ENCODE data around the gene KCTD5.

- TF ChIP-seq CTCF (IDR thresholded peaks at IDR 0.05; ENCODE audit: insufficient read depth, low read length, poor library complexity, severe bottlenecking) = no peak
- TF ChIP-seq EZH2phosphoT487 (conservative IDR thresholded peaks at IDR 0.05; ENCODE audit: low read length) = no peak
These were observed 34.6 kb downstream of the KCTD5 start for GRCh38 chr16:2716948-2717347.

All from SU-DHL-6 (cell line).